ENCODE data around the gene CROT. TPM values are rescaled to one million over a fixed set of nuclear protein-coding genes. Genes with fewer than 3 reads are reported as not detected.

Gene CROT
- total RNA-seq, 1 experiment from 2014 or later: 4.0 TPM

DNA sequence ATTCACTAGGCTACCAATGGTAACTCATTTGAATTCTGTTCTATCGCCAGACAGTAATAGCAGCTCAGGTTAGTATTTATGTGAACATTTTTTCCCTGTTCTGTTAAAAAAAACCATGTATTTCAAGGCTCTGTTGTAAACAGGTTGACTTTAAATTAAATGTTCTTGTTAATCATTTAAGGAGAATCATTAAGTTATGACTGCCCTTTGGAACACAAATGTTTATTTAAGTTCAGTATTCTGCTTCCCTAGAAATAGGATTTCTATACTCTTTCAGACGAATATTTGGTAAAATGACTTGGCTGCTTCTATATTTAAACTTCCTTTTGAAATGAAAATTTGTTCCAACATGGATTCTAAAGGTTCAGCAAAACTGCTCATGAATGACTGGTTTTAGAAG lies 13.1 kb upstream of the CROT start (continued):
- TF ChIP-seq, protein P1, sequence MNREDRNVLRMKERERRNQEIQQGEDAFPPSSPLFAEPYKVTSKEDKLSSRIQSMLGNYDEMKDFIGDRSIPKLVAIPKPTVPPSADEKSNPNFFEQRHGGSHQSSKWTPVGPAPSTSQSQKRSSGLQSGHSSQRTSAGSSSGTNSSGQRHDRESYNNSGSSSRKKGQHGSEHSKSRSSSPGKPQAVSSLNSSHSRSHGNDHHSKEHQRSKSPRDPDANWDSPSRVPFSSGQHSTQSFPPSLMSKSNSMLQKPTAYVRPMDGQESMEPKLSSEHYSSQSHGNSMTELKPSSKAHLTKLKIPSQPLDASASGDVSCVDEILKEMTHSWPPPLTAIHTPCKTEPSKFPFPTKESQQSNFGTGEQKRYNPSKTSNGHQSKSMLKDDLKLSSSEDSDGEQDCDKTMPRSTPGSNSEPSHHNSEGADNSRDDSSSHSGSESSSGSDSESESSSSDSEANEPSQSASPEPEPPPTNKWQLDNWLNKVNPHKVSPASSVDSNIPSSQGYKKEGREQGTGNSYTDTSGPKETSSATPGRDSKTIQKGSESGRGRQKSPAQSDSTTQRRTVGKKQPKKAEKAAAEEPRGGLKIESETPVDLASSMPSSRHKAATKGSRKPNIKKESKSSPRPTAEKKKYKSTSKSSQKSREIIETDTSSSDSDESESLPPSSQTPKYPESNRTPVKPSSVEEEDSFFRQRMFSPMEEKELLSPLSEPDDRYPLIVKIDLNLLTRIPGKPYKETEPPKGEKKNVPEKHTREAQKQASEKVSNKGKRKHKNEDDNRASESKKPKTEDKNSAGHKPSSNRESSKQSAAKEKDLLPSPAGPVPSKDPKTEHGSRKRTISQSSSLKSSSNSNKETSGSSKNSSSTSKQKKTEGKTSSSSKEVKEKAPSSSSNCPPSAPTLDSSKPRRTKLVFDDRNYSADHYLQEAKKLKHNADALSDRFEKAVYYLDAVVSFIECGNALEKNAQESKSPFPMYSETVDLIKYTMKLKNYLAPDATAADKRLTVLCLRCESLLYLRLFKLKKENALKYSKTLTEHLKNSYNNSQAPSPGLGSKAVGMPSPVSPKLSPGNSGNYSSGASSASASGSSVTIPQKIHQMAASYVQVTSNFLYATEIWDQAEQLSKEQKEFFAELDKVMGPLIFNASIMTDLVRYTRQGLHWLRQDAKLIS (CRISPR knock-in tag; IDR thresholded peaks at IDR 0.05; ENCODE audit: borderline replicate concordance): no peak
- TF ChIP-seq, protein P2, sequence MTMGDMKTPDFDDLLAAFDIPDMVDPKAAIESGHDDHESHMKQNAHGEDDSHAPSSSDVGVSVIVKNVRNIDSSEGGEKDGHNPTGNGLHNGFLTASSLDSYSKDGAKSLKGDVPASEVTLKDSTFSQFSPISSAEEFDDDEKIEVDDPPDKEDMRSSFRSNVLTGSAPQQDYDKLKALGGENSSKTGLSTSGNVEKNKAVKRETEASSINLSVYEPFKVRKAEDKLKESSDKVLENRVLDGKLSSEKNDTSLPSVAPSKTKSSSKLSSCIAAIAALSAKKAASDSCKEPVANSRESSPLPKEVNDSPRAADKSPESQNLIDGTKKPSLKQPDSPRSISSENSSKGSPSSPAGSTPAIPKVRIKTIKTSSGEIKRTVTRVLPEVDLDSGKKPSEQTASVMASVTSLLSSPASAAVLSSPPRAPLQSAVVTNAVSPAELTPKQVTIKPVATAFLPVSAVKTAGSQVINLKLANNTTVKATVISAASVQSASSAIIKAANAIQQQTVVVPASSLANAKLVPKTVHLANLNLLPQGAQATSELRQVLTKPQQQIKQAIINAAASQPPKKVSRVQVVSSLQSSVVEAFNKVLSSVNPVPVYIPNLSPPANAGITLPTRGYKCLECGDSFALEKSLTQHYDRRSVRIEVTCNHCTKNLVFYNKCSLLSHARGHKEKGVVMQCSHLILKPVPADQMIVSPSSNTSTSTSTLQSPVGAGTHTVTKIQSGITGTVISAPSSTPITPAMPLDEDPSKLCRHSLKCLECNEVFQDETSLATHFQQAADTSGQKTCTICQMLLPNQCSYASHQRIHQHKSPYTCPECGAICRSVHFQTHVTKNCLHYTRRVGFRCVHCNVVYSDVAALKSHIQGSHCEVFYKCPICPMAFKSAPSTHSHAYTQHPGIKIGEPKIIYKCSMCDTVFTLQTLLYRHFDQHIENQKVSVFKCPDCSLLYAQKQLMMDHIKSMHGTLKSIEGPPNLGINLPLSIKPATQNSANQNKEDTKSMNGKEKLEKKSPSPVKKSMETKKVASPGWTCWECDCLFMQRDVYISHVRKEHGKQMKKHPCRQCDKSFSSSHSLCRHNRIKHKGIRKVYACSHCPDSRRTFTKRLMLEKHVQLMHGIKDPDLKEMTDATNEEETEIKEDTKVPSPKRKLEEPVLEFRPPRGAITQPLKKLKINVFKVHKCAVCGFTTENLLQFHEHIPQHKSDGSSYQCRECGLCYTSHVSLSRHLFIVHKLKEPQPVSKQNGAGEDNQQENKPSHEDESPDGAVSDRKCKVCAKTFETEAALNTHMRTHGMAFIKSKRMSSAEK (CRISPR knock-in tag; IDR thresholded peaks at IDR 0.05; ENCODE audit: borderline replicate concordance): no peak
- TF ChIP-seq, protein P3, sequence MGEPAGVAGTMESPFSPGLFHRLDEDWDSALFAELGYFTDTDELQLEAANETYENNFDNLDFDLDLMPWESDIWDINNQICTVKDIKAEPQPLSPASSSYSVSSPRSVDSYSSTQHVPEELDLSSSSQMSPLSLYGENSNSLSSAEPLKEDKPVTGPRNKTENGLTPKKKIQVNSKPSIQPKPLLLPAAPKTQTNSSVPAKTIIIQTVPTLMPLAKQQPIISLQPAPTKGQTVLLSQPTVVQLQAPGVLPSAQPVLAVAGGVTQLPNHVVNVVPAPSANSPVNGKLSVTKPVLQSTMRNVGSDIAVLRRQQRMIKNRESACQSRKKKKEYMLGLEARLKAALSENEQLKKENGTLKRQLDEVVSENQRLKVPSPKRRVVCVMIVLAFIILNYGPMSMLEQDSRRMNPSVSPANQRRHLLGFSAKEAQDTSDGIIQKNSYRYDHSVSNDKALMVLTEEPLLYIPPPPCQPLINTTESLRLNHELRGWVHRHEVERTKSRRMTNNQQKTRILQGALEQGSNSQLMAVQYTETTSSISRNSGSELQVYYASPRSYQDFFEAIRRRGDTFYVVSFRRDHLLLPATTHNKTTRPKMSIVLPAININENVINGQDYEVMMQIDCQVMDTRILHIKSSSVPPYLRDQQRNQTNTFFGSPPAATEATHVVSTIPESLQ (CRISPR knock-in tag; IDR thresholded peaks at IDR 0.05): no peak

DNA sequence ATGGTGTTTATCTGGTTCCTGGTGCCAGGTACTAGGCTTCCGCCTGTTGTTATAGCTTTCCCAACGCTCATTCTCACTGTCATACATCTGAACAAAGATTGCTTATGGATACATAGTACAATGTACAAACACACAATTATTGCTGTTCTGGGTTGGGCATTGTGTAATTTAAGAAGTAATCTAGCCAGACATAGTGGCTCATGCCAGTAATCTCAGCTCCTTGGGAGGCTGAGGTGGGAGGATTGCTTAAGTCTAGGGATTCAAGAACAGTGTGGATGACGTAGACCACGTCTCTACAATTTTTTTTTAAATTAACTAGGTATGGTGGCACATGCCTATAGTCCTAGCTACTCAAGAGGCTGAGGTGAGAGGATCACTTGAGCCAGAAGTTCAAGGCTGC lies 9.3 kb upstream of the CROT start:
- TF ChIP-seq, protein P1 (CRISPR knock-in tag; IDR thresholded peaks at IDR 0.05; ENCODE audit: borderline replicate concordance): no peak
- TF ChIP-seq TEAD4 (CRISPR knock-in tag; IDR thresholded peaks at IDR 0.05) (no peak), RORB (CRISPR knock-in tag; IDR thresholded peaks at IDR 0.05) (no peak), GRHL2 (CRISPR knock-in tag; IDR thresholded peaks at IDR 0.05; ENCODE audit: insufficient replicate concordance, severe bottlenecking) (no peak), KAT7 (CRISPR knock-in tag; IDR thresholded peaks at IDR 0.05; ENCODE audit: borderline replicate concordance) (no peak), MYBL2 (CRISPR knock-in tag; IDR thresholded peaks at IDR 0.05) (no peak), SP1 (CRISPR knock-in tag; conservative IDR thresholded peaks at IDR 0.05) (no peak), ESRRA (CRISPR knock-in tag; IDR thresholded peaks at IDR 0.05; ENCODE audit: borderline replicate concordance) (no peak), NFATC4 (CRISPR knock-in tag; IDR thresholded peaks at IDR 0.05) (no peak)
- TF ChIP-seq, protein P4, sequence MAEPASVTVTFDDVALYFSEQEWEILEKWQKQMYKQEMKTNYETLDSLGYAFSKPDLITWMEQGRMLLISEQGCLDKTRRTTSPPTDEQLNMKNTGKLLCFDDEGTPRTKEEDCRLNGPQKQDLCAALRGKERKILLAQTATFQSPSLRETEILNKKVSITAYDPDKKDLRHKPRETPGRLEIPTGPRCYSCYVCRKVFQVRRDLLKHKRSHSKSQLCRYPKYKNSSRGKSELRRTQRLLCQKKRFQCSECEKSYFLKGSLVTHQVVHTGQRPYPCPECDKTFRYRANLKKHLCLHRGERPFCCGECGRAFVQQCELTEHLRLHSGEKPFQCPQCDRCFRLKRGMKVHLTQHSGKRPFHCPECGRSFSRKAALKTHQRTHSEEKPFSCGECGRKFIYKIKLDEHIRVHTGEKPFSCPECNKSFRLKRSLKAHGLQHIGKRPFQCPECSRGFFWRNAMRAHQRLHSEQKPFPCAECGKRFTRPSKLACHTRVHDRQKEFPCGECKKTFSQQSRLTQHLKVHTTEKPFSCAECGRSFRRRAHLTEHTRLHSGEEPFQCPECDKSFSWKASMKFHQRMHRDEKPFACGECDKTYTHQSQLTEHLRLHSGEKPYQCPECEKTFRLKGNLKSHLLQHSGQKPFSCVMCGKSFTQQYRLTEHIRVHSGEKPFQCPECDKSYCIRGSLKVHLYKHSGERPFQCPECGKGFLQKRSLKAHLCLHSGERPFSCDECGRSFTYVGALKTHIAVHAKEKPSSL (CRISPR knock-in tag; conservative IDR thresholded peaks at IDR 0.05): no peak
- TF ChIP-seq, protein P5, sequence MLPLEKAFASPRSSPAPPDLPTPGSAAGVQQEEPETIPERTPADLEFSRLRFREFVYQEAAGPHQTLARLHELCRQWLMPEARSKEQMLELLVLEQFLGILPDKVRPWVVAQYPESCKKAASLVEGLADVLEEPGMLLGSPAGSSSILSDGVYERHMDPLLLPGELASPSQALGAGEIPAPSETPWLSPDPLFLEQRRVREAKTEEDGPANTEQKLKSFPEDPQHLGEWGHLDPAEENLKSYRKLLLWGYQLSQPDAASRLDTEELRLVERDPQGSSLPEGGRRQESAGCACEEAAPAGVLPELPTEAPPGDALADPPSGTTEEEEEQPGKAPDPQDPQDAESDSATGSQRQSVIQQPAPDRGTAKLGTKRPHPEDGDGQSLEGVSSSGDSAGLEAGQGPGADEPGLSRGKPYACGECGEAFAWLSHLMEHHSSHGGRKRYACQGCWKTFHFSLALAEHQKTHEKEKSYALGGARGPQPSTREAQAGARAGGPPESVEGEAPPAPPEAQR (CRISPR knock-in tag; IDR thresholded peaks at IDR 0.05): no peak
- peaks cover 31% of the 10 kb centered on the region for H3K36me3 Mint-ChIP-seq
- ChIA-PET CTCF (no interaction called here), POLR2A (interaction anchor here (0.6 kb wide), 1 partner anchor 44 kb away, joined by 3 read pairs; no protein-coding TSS in a partner anchor)
- peaks cover 11% of the 10 kb centered on the region for H3K4me1 Mint-ChIP-seq
- ATAC-seq (no peak), DNase-seq (ENCODE audit: low spot score) (no peak)
- no peaks in the 10 kb centered on the region for H3K27me3 Mint-ChIP-seq (ENCODE audit: low read depth)
- H3K9me3 Mint-ChIP-seq: peaks cover 28% of the 10 kb centered on the region
- H3K4me3 Mint-ChIP-seq: no peak overlapping the region
- H3K27ac Mint-ChIP-seq: no peak overlapping the region

All from WTC11 (cell line).